Mesenchymal stem cell (in vitro differentiated cells and primary cell): ENCODE data around the gene MARK2.

ENCODE experiments used
- DNase-seq: peaks from one replicate; pipeline ENCODE4 v3.0.0-alpha.2; 2013
- H2AFZ ChIP-seq: one replicate; pipeline ENCODE4 v1.6.1; 2013; ENCODE audit warnings: low read depth, mild to moderate bottlenecking, control low read depth, inconsistent platforms, low read length, moderate library complexity
- H2AK5ac ChIP-seq: 2 replicates; pipeline ENCODE4 v1.6.1; 2013; ENCODE audit warnings: low read length, moderate library complexity, mild to moderate bottlenecking, inconsistent platforms; ENCODE audit not compliant: severe bottlenecking
- H2BK120ac ChIP-seq: one replicate; pipeline ENCODE4 v1.6.1; 2013; ENCODE audit warnings: low read depth, mild to moderate bottlenecking, inconsistent platforms, low read length, moderate library complexity
- H2BK12ac ChIP-seq, 2 experiments: one replicate each; pipeline ENCODE4 v1.6.1; 2013; ENCODE audit warnings: inconsistent platforms in 2 of 2, low read length in 2 of 2, mild to moderate bottlenecking in 2 of 2, moderate library complexity in 2 of 2, control low read depth in 1 of 2
- H2BK15ac ChIP-seq: one replicate; pipeline ENCODE4 v1.6.1; 2013; ENCODE audit warnings: mild to moderate bottlenecking, low read depth, inconsistent platforms; ENCODE audit not compliant: poor library complexity, severe bottlenecking
- H2BK5ac ChIP-seq: 2 replicates; pipeline ENCODE4 v1.6.1; 2013; ENCODE audit warnings: low read depth, mild to moderate bottlenecking, low read length, control low read depth, inconsistent platforms; ENCODE audit not compliant: poor library complexity, severe bottlenecking
- H3K14ac ChIP-seq, 2 experiments: one replicate each; pipeline ENCODE4 v1.6.1; 2013; ENCODE audit warnings: inconsistent platforms in 2 of 2, low read length in 2 of 2, control low read depth in 1 of 2, mild to moderate bottlenecking in 1 of 2, moderate library complexity in 1 of 2
- H3K18ac ChIP-seq, 2 experiments: one replicate each; pipeline ENCODE4 v1.6.1; 2013; ENCODE audit warnings: inconsistent platforms in 2 of 2, low read length in 2 of 2, control low read depth in 1 of 2, low read depth in 1 of 2, mild to moderate bottlenecking in 1 of 2
- H3K23ac ChIP-seq, 2 experiments: one replicate each; pipeline ENCODE4 v1.6.1; 2013; ENCODE audit warnings: inconsistent platforms in 2 of 2, low read length in 2 of 2, mild to moderate bottlenecking in 2 of 2, moderate library complexity in 2 of 2, control low read depth in 1 of 2
- H3K27ac ChIP-seq: 2 replicates; pipeline ENCODE4 v1.5.1; 2013; ENCODE audit warnings: mild to moderate bottlenecking, moderate library complexity, low read length, control low read depth, inconsistent platforms; ENCODE audit not compliant: poor library complexity, severe bottlenecking
- H3K27me3 ChIP-seq, 2 experiments: 2 replicates each; pipeline versions ENCODE4 v1.6.1 to v1.7.0; 2013; ENCODE audit warnings: low read length in 2 of 2, mild to moderate bottlenecking in 2 of 2, moderate library complexity in 2 of 2, control low read depth in 1 of 2, inconsistent platforms in 1 of 2; ENCODE audit not compliant: control insufficient read depth in 1 of 2, insufficient read depth in 1 of 2
- H3K36me3 ChIP-seq, 2 experiments: 2 replicates each; pipeline versions ENCODE4 v1.6.1 to v1.7.0; 2013; ENCODE audit warnings: low read length in 2 of 2, control low read depth in 1 of 2, inconsistent platforms in 1 of 2, low read depth in 1 of 2, mild to moderate bottlenecking in 1 of 2; ENCODE audit not compliant: insufficient read depth in 2 of 2, control insufficient read depth in 1 of 2
- H3K4ac ChIP-seq, 2 experiments: one replicate each; pipeline ENCODE4 v1.6.1; 2013; ENCODE audit warnings: inconsistent platforms in 2 of 2, low read length in 2 of 2, mild to moderate bottlenecking in 2 of 2, moderate library complexity in 2 of 2, control low read depth in 1 of 2, low read depth in 1 of 2
- H3K4me1 ChIP-seq: 2 replicates; pipeline ENCODE4 v1.6.1; 2013; ENCODE audit warnings: low read depth, low read length, control low read depth; ENCODE audit not compliant: control insufficient read depth, insufficient read depth
- H3K4me2 ChIP-seq: 2 replicates; pipeline ENCODE4 v1.6.1; 2013; ENCODE audit warnings: low read length, mild to moderate bottlenecking, inconsistent platforms; ENCODE audit not compliant: poor library complexity, severe bottlenecking
- H3K4me3 ChIP-seq, 2 experiments: 2 replicates each; pipeline versions ENCODE4 v1.5.1 to v1.7.0; 2013; ENCODE audit warnings: low read length in 2 of 2, mild to moderate bottlenecking in 2 of 2, control low read depth in 1 of 2, low read depth in 1 of 2; ENCODE audit not compliant: insufficient read depth in 1 of 2
- H3K79me1 ChIP-seq: replicated peaks from 2 replicates; pipeline ENCODE4 v1.6.1; 2013; ENCODE audit warnings: mild to moderate bottlenecking, control low read depth, low read length, inconsistent platforms; ENCODE audit not compliant: poor library complexity, severe bottlenecking
- H3K9ac ChIP-seq: 2 replicates; pipeline ENCODE4 v1.7.0; 2013; ENCODE audit warnings: mild to moderate bottlenecking, low read length, moderate library complexity
- H3K9me3 ChIP-seq: 2 replicates; pipeline ENCODE4 v1.7.0; 2013; ENCODE audit warnings: mild to moderate bottlenecking, low read length; ENCODE audit not compliant: control insufficient read depth
- H4K8ac ChIP-seq: one replicate; pipeline ENCODE4 v1.6.1; 2013; ENCODE audit warnings: inconsistent platforms, mild to moderate bottlenecking, low read length, moderate library complexity
- H4K91ac ChIP-seq: one replicate; pipeline ENCODE4 v1.6.1; 2013; ENCODE audit warnings: mild to moderate bottlenecking, low read length, inconsistent platforms
- WGBS: methylation state at CpG from one replicate; pipeline ENCODE4 v1.1.7; 2013; ENCODE audit warnings: mixed read lengths; 5-methylcytosine and 5-hydroxymethylcytosine counted together

Gene MARK2

GRCh38 chr11:63911876-63912275 is 73.0 kb downstream of the MARK2 start:
- peaks cover 54% of the 10 kb centered on the region for H3K4me1 ChIP-seq
- no peak overlapping the region for H3K4me2 ChIP-seq
- H3K27ac ChIP-seq = no peak overlapping the region
- no peak overlapping the region for H2AFZ ChIP-seq
- H3K14ac ChIP-seq = no peak overlapping the region
- H4K91ac ChIP-seq = no peak overlapping the region
- H2AK5ac ChIP-seq = no peak overlapping the region
- no peak overlapping the region for H3K18ac ChIP-seq
- 99% methylated on average over 16 of the region's 22 CpGs for WGBS
- no peak overlapping the region for H2BK12ac ChIP-seq
- H4K8ac ChIP-seq = no peak overlapping the region
- H3K27me3 ChIP-seq = no peaks in the 10 kb centered on the region
- H2BK5ac ChIP-seq = no peak overlapping the region
- no peak overlapping the region for H2BK120ac ChIP-seq
- H2BK15ac ChIP-seq = no peak overlapping the region
- no peak overlapping the region for H3K4me3 ChIP-seq
- H3K9me3 ChIP-seq = no peaks in the 10 kb centered on the region
- H3K4ac ChIP-seq = no peak overlapping the region
- DNase-seq = no peak
- H3K79me1 ChIP-seq = peaks cover 22% of the 10 kb centered on the region
- H3K36me3 ChIP-seq = peaks cover 20 to 75% of the 10 kb centered on the region in 2 experiments
- no peak overlapping the region for H3K23ac ChIP-seq
- no peak overlapping the region for H3K9ac ChIP-seq

GRCh38 chr11:63912678-63913077 is 73.8 kb downstream of the MARK2 start:
- WGBS = 91% methylated on average over 6 of the region's 7 CpGs
- no peak for DNase-seq
- no peak overlapping the region for H3K4ac ChIP-seq
- H3K23ac ChIP-seq = no peak overlapping the region
- H3K18ac ChIP-seq = no peak overlapping the region
- no peak overlapping the region for H3K27ac ChIP-seq
- no peak overlapping the region for H4K91ac ChIP-seq
- peaks cover 52% of the 10 kb centered on the region for H3K4me1 ChIP-seq
- H2BK5ac ChIP-seq = peak overlapping the region; percentile 33
- no peak overlapping the region for H2BK15ac ChIP-seq
- no peak overlapping the region for H3K9ac ChIP-seq
- H3K4me3 ChIP-seq = no peak overlapping the region
- H3K36me3 ChIP-seq = peaks cover 13 to 67% of the 10 kb centered on the region in 2 experiments
- H3K9me3 ChIP-seq = no peaks in the 10 kb centered on the region
- H3K27me3 ChIP-seq = no peaks in the 10 kb centered on the region
- no peak overlapping the region for H3K4me2 ChIP-seq
- H3K79me1 ChIP-seq = peaks cover 18% of the 10 kb centered on the region
- no peak overlapping the region for H3K14ac ChIP-seq
- no peak overlapping the region for H2AFZ ChIP-seq
- H2BK120ac ChIP-seq = no peak overlapping the region
- H2AK5ac ChIP-seq = no peak overlapping the region
- H4K8ac ChIP-seq = no peak overlapping the region
- no peak overlapping the region for H2BK12ac ChIP-seq

- Histone ChIP-seq H2BK5ac (no peak overlapping the region), H4K8ac (no peak overlapping the region)
- whole genome bisulfite sequencing = 93% methylated on average over 34 of the region's 34 CpGs
Measured at GRCh38 chr11:63913866-63914830, 75.2 kb downstream of the MARK2 start.

GRCh38 chr11:63914896-63915691 is 76.2 kb downstream of the MARK2 start:
- no peak overlapping the region for H2BK120ac ChIP-seq
- peaks cover 5% of the 10 kb centered on the region for H3K79me1 ChIP-seq
- peak overlapping the region; percentile 29 for H4K8ac ChIP-seq
- H3K14ac ChIP-seq = peak overlapping the region in 1 of 2 experiments; percentile 45
- no peak overlapping the region for H4K91ac ChIP-seq
- H3K4me2 ChIP-seq = peak overlapping the region; percentile 18
- WGBS = 92% methylated on average over 9 of the region's 20 CpGs
- H3K4me1 ChIP-seq = peaks cover 56% of the 10 kb centered on the region
- no peaks in the 10 kb centered on the region for H3K9me3 ChIP-seq
- H3K9ac ChIP-seq = no peak overlapping the region
- H3K18ac ChIP-seq = no peak overlapping the region
- H2BK5ac ChIP-seq = no peak overlapping the region
- peaks cover 0 to 44% of the 10 kb centered on the region in 2 experiments for H3K36me3 ChIP-seq
- peak overlapping the region in 1 of 2 experiments; percentile 3 for H3K23ac ChIP-seq
- H3K27ac ChIP-seq = no peak overlapping the region
- H3K4me3 ChIP-seq = no peak overlapping the region
- no peak for DNase-seq
- no peak overlapping the region for H2BK15ac ChIP-seq
- peak overlapping the region in 1 of 2 experiments; percentile 2 for H2BK12ac ChIP-seq
- H2AFZ ChIP-seq = no peak overlapping the region
- no peak overlapping the region for H3K4ac ChIP-seq
- no peak overlapping the region for H2AK5ac ChIP-seq
- peaks cover 0 to 3% of the 10 kb centered on the region in 2 experiments for H3K27me3 ChIP-seq

More at GRCh38 chr11:63913866-63914830, 75.2 kb downstream of the MARK2 start:
- H2AFZ ChIP-seq = no peak overlapping the region
- no peak overlapping the region for H3K14ac ChIP-seq
- H3K27me3 ChIP-seq = no peaks in the 10 kb centered on the region
- H3K4me1 ChIP-seq = peaks cover 54% of the 10 kb centered on the region
- H3K79me1 ChIP-seq = peaks cover 12% of the 10 kb centered on the region
- H2BK12ac ChIP-seq = no peak overlapping the region
- peaks cover 0 to 52% of the 10 kb centered on the region in 2 experiments for H3K36me3 ChIP-seq
- H3K4me2 ChIP-seq = no peak overlapping the region
- H4K91ac ChIP-seq = no peak overlapping the region
- H3K18ac ChIP-seq = no peak overlapping the region
- no peak overlapping the region for H3K23ac ChIP-seq
- no peak overlapping the region for H3K4ac ChIP-seq
- H2AK5ac ChIP-seq = no peak overlapping the region
- H2BK15ac ChIP-seq = no peak overlapping the region
- no peak overlapping the region for H3K9ac ChIP-seq
- H3K27ac ChIP-seq = no peak overlapping the region
- no peak for DNase-seq
- H3K4me3 ChIP-seq = no peak overlapping the region
- H3K9me3 ChIP-seq = no peaks in the 10 kb centered on the region
- no peak overlapping the region for H2BK120ac ChIP-seq
